GM12878 (cell line): Measurements from ENCODE around the gene SLC4A2. TPM values are rescaled to one million over a fixed set of nuclear protein-coding genes. Genes with fewer than 3 reads are reported as not detected.

Experiments used
- ATAC-seq: fragments of 200-7000 bp; cut with Tn5 transposase; 3 replicates; pipeline ENCODE4 v1.9.1; 2020; ENCODE audit warnings: mild to moderate bottlenecking, moderate library complexity
- BruUV-seq: library from RNA; stranded (reverse); fragments of 400-500 nt; replicated peaks from 2 replicates; lab custom pipeline; 2021; lab: Mats Ljungman, UMichigan
- CTCF ChIA-PET: fragments of 300-600 bp; sonication (Branson Sonifier 250); formaldehyde crosslinking; extraction: SDS; loops from one replicate; lab custom pipeline; 2021; ENCODE audit warnings: inconsistent platforms; lab: Yijun Ruan, JAX
- POLR2A ChIA-PET: fragments of 350-600 bp; formaldehyde crosslinking; extraction: SDS; loops from one replicate; lab custom pipeline; 2021; ENCODE audit warnings: inconsistent platforms; lab: Charles Lee
- RAD21 ChIA-PET: fragments of 300-600 bp; sonication (Branson Sonifier 250); formaldehyde crosslinking; loops from one replicate; lab custom pipeline; 2023; ENCODE audit warnings: antibody characterized with exemption; ENCODE audit not compliant: unreplicated experiment; lab: Charles Lee
- SMC1A ChIA-PET: fragments of 300-600 bp; sonication (Branson Sonifier 250); formaldehyde crosslinking; loops from one replicate; lab custom pipeline; 2023; ENCODE audit not compliant: unreplicated experiment, uncharacterized antibody; lab: Charles Lee
- DNase-seq: peaks from one replicate; pipeline ENCODE4 v3.0.0-alpha.2; 2011; ENCODE audit warnings: low read depth, low spot score
- FAIRE-seq: peaks from 3 replicates; lab custom pipeline; 2011; peaks lifted over from hg19 to GRCh38; lab: Jason Lieb, UNC
- H2AFZ ChIP-seq: 2 replicates; pipeline ENCODE4 v1.6.0; 2011; ENCODE audit warnings: low read depth, low read length, control low read depth; ENCODE audit not compliant: control insufficient read depth
- H3K27ac ChIP-seq: 2 replicates; pipeline ENCODE4 v1.5.1; 2011; ENCODE audit warnings: control low read depth; ENCODE audit not compliant: control insufficient read depth, insufficient read depth
- H3K27me3 ChIP-seq, 2 experiments: replicated peaks in 1 of 2; 2 replicates each; pipeline versions ENCODE4 v1.6.0 to v1.6.1; 2011; ENCODE audit warnings: low read length in 1 of 2; ENCODE audit not compliant: control insufficient read depth in 2 of 2, insufficient read depth in 2 of 2
- H3K36me3 ChIP-seq, 2 experiments: 2 replicates each; pipeline ENCODE4 v1.5.1; 2011; ENCODE audit warnings: low read length in 1 of 2; ENCODE audit not compliant: control insufficient read depth in 2 of 2, insufficient read depth in 2 of 2
- H3K4me1 ChIP-seq: 2 replicates; pipeline ENCODE4 v1.6.1; 2011; ENCODE audit warnings: mild to moderate bottlenecking, low read length, moderate library complexity, mixed read lengths; ENCODE audit not compliant: control insufficient read depth, insufficient read depth
- H3K4me2 ChIP-seq: 2 replicates; pipeline ENCODE4 v1.6.0; 2011; ENCODE audit warnings: control low read depth; ENCODE audit not compliant: control insufficient read depth, insufficient read depth
- H3K4me3 ChIP-seq: fragments of 200-600 bp; sonication (generic); 2 replicates; pipeline ENCODE4 v1.5.1; 2016
- H3K79me2 ChIP-seq: 2 replicates; pipeline ENCODE4 v1.6.0; 2011; ENCODE audit warnings: low read length; ENCODE audit not compliant: control insufficient read depth, insufficient read depth
- H3K9ac ChIP-seq: 2 replicates; pipeline ENCODE4 v1.8.0; 2011; ENCODE audit warnings: low read length, control low read depth, mixed read lengths; ENCODE audit not compliant: control insufficient read depth, insufficient read depth
- H3K9me3 ChIP-seq: replicated peaks from 3 replicates; pipeline ENCODE4 v1.5.1; 2011; ENCODE audit warnings: mild to moderate bottlenecking, low read length; ENCODE audit not compliant: control insufficient read depth, insufficient read depth
- H4K20me1 ChIP-seq: 2 replicates; pipeline ENCODE4 v1.6.0; 2011; ENCODE audit not compliant: control insufficient read depth, insufficient read depth
- FOS ChIP-seq: IDR thresholded peaks from 3 replicates; pipeline ENCODE4 v1.6.1; 2011; ENCODE audit warnings: borderline replicate concordance; ENCODE audit not compliant: insufficient read length; ENCODE audit errors: extremely low read depth
- HCFC1 ChIP-seq: fragments of 150-350 bp; IDR thresholded peaks from 2 replicates; pipeline ENCODE4 v1.6.1; 2014; ENCODE audit warnings: low read length
- IKZF2 ChIP-seq, 2 experiments: fragments of 450-650 bp; IDR thresholded peaks; 2 replicates each; pipeline ENCODE4 v1.6.1; 2017; ENCODE audit warnings: mild to moderate bottlenecking in 2 of 2, moderate library complexity in 2 of 2
- MLLT1 ChIP-seq: fragments of 450-650 bp; IDR thresholded peaks from 2 replicates; pipeline ENCODE4 v1.6.1; 2016; ENCODE audit warnings: mild to moderate bottlenecking
- NFYB ChIP-seq: IDR thresholded peaks from 2 replicates; pipeline ENCODE4 v1.6.1; 2011; ENCODE audit warnings: low read depth, mild to moderate bottlenecking, low read length, improper control_type of control experiment, moderate library complexity; ENCODE audit not compliant: insufficient read depth
- SRF ChIP-seq, 2 experiments: IDR thresholded peaks; 2 replicates each; pipeline ENCODE4 v1.6.1; 2011; ENCODE audit warnings: low read depth in 2 of 2, low read length in 2 of 2, mild to moderate bottlenecking in 1 of 2, moderate library complexity in 1 of 2
- USF2 ChIP-seq: IDR thresholded peaks from 2 replicates; pipeline ENCODE4 v1.6.1; 2011; ENCODE audit warnings: low read depth, low read length, improper control_type of control experiment, borderline replicate concordance
- ZNF24 ChIP-seq: fragments of 450-650 bp; IDR thresholded peaks from 2 replicates; pipeline ENCODE4 v1.6.1; 2017; ENCODE audit warnings: antibody characterized with exemption, mild to moderate bottlenecking
- whole genome bisulfite sequencing: methylation state at CpG from one replicate; pipeline ENCODE4 v1.1.6; 2016; ENCODE audit warnings: low lambda C conversion rate; ENCODE audit not compliant: insufficient replicate concordance, insufficient coverage; ENCODE audit errors: missing lambda C conversion rate; 5-methylcytosine and 5-hydroxymethylcytosine counted together
- in situ Hi-C: fragments of 300-500 bp; cut with MboI; formaldehyde crosslinking; loops from 9 replicates; pipeline ENCODE4 v1.14.3; 2018; ENCODE audit warnings: mixed read lengths
- intact Hi-C: fragments of 100-400 bp; cut with micrococcal nuclease; formaldehyde crosslinking; loops from one replicate; pipeline ENCODE4 v1.14.2; 2022; ENCODE audit not compliant: unreplicated experiment
- polyA plus RNA-seq, 11 experiments: library from polyadenylated mRNA; depleted of rRNA in 4 of 11; unstranded in 6 of 11; stranded (reverse) in 5 of 11; fragments of >200 nt; fragmentation: Nextera tagmentation in 4 of 11; fragmentation: Illumina TruSeq in 1 of 11; extraction: Ambion mirVana in 4 of 11; extraction: Trizol in 1 of 11; gene quantifications; 1 replicate in 1 of 11; 2 replicates in 10 of 11; pipeline versions ENCODE4 v1.2.1 to v1.2.3, GENCODE V29; 2011 to 2016; ENCODE audit warnings: inconsistent platforms in 2 of 11, missing spikeins in 2 of 11, low read depth in 1 of 11
- total RNA-seq, 4 experiments: library from RNA; depleted of rRNA in 3 of 4; stranded (reverse); fragments of >200 nt in 3 of 4; fragmentation: Illumina TruSeq in 1 of 4; extraction: Trizol in 1 of 4; gene quantifications; 2 replicates each; pipeline versions ENCODE4 v1.2.1 to v1.2.3, GENCODE V29; 2013 to 2021
- TF ChIP-seq, protein P1 (sequence below): fragments of 450-650 bp; IDR thresholded peaks from 2 replicates; pipeline ENCODE4 v1.6.1; 2017; ENCODE audit warnings: antibody characterized with exemption, mild to moderate bottlenecking, moderate library complexity
- TF ChIP-seq, protein P2 (sequence below): fragments of 450-650 bp; formaldehyde crosslinking; IDR thresholded peaks from 2 replicates; pipeline ENCODE4 v1.4.0; 2022; ENCODE audit warnings: mild to moderate bottlenecking, moderate library complexity

SLC4A2 gene
- total and polyA plus RNA-seq, 10 of the 15 experiments (the other 5 are each of a cell fraction or from before 2014, with no cell fraction given): 2.7 to 78.6 (median 30.1) TPM

DNA sequence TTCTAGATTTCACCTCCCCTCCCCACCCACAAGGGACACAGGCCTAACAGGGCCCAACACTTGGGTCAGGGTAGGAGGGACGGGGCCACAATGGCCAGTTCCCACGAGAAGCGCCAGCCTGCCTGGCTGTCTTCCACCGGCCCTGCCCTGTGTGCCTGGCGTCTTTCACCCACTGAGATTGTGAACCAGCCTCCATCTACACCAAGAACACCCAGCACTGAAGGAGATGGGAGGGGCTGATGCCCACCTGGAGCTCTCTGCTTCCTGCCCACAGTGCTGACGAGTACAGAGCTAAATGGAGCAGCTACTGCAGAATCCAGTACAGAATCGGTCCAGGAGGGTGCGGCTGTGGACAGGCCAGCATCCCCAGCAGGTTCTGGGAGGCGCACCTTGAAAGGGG, 13.4 kb upstream of the SLC4A2 start (continued):
- no peak for TF ChIP-seq ZNF24

- no peak for FAIRE-seq
- TF ChIP-seq USF2 (no peak), MLLT1 (no peak), IKZF2 (IDR thresholded peaks at IDR 0.05) (no peak), NFYB (no peak), HCFC1 (no peak), FOS (no peak), SRF (IDR thresholded peaks at IDR 0.05; ENCODE audit: low read depth in 2 of 2, low read length in 2 of 2) (no peak)
- TF ChIP-seq, protein P1, sequence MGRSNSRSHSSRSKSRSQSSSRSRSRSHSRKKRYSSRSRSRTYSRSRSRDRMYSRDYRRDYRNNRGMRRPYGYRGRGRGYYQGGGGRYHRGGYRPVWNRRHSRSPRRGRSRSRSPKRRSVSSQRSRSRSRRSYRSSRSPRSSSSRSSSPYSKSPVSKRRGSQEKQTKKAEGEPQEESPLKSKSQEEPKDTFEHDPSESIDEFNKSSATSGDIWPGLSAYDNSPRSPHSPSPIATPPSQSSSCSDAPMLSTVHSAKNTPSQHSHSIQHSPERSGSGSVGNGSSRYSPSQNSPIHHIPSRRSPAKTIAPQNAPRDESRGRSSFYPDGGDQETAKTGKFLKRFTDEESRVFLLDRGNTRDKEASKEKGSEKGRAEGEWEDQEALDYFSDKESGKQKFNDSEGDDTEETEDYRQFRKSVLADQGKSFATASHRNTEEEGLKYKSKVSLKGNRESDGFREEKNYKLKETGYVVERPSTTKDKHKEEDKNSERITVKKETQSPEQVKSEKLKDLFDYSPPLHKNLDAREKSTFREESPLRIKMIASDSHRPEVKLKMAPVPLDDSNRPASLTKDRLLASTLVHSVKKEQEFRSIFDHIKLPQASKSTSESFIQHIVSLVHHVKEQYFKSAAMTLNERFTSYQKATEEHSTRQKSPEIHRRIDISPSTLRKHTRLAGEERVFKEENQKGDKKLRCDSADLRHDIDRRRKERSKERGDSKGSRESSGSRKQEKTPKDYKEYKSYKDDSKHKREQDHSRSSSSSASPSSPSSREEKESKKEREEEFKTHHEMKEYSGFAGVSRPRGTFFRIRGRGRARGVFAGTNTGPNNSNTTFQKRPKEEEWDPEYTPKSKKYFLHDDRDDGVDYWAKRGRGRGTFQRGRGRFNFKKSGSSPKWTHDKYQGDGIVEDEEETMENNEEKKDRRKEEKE: no peak
- TF ChIP-seq, protein P2, sequence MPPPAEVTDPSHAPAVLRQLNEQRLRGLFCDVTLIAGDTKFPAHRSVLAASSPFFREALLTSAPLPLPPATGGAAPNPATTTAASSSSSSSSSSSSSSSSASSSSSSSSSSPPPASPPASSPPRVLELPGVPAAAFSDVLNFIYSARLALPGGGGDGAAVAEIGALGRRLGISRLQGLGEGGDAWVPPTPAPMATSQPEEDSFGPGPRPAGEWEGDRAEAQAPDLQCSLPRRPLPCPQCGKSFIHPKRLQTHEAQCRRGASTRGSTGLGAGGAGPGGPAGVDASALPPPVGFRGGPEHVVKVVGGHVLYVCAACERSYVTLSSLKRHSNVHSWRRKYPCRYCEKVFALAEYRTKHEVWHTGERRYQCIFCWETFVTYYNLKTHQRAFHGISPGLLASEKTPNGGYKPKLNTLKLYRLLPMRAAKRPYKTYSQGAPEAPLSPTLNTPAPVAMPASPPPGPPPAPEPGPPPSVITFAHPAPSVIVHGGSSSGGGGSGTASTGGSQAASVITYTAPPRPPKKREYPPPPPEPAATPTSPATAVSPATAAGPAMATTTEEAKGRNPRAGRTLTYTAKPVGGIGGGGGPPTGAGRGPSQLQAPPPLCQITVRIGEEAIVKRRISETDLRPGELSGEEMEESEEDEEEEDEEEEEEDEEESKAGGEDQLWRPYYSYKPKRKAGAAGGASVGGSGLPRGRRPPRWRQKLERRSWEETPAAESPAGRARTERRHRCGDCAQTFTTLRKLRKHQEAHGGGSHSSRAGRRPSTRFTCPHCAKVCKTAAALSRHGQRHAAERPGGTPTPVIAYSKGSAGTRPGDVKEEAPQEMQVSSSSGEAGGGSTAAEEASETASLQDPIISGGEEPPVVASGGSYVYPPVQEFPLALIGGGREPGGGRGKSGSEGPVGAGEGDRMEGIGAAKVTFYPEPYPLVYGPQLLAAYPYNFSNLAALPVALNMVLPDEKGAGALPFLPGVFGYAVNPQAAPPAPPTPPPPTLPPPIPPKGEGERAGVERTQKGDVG (CRISPR knock-in tag): no peak
Observed at GRCh38 chr7:151046603-151047573, 12.5 kb upstream of the SLC4A2 start.

More at GRCh38 chr7:151046603-151047573, 12.5 kb upstream of the SLC4A2 start:
- no peaks in the 10 kb centered on the region; a peak in 1 of 4 replicates for H3K27me3 ChIP-seq
- POLR2A ChIA-PET: no interaction called here
- H3K27ac ChIP-seq: no peak overlapping the region
- 68% methylated on average over 14 of the region's 14 CpGs for WGBS
- CTCF ChIA-PET: no interaction called here
- no peaks in the 10 kb centered on the region for H3K79me2 ChIP-seq
- H3K4me2 ChIP-seq: no peak overlapping the region
- H3K4me1 ChIP-seq: no peaks in the 10 kb centered on the region
- no peaks in the 10 kb centered on the region for H4K20me1 ChIP-seq
- intact Hi-C loops (no loop called here), in situ Hi-C loops (no loop called here)
- H3K4me3 ChIP-seq: no peak overlapping the region
- no peaks in the 10 kb centered on the region for H3K9me3 ChIP-seq
- no peak for DNase-seq
- ATAC-seq: no peak
- RAD21 ChIA-PET: no interaction called here
- H3K9ac ChIP-seq: no peak overlapping the region
- H2AFZ ChIP-seq: no peak overlapping the region
- H3K36me3 ChIP-seq: no peaks in the 10 kb centered on the region
- no TSS peak for BruUV-seq
- SMC1A ChIA-PET: no interaction called here
